Endothelial cell of umbilical vein (primary cell): ENCODE data around the gene SEPTIN3. TPM values are rescaled to one million over a fixed set of nuclear protein-coding genes. Genes with fewer than 3 reads are reported as not detected.

Experiments used
- BruUV-seq: library from RNA; stranded (reverse); fragments of 400-500 nt; replicated peaks from 2 replicates; lab custom pipeline; 2021; lab: Mats Ljungman, UMichigan
- CTCF ChIA-PET: fragments of 300-600, 350-600 bp; sonication (Branson Sonifier 250); formaldehyde crosslinking; loops from one replicate; lab custom pipeline; 2021; ENCODE audit warnings: antibody characterized with exemption, inconsistent platforms; lab: Charles Lee
- POLR2A ChIA-PET: fragments of 300-600, 350-600 bp; sonication (Branson Sonifier 250); formaldehyde crosslinking; loops from one replicate; lab custom pipeline; 2021; ENCODE audit warnings: antibody characterized with exemption, inconsistent platforms; lab: Charles Lee
- DNase-seq: peaks from one replicate; pipeline ENCODE4 v3.0.0-alpha.2; 2011; ENCODE audit warnings: low read depth, low spot score
- FAIRE-seq: peaks from 2 replicates; lab custom pipeline; 2011; peaks lifted over from hg19 to GRCh38; lab: Jason Lieb, UNC
- H2AFZ ChIP-seq: 2 replicates; pipeline ENCODE4 v1.6.0; 2012; ENCODE audit warnings: low read depth, low read length, control low read depth, inconsistent platforms
- H3K27ac ChIP-seq: 2 replicates; pipeline ENCODE4 v1.5.1; 2011; ENCODE audit warnings: low read depth, mild to moderate bottlenecking, control low read depth, low read length, moderate library complexity; ENCODE audit not compliant: insufficient read depth
- H3K27me3 ChIP-seq, 2 experiments: 2 replicates each; pipeline versions ENCODE4 v1.6.0 to v1.6.1; 2011; ENCODE audit warnings: low read length in 2 of 2, mixed read lengths in 1 of 2; ENCODE audit not compliant: control insufficient read depth in 2 of 2, insufficient read depth in 2 of 2
- H3K36me3 ChIP-seq, 2 experiments: 2 replicates in 1 of 2; 3 replicates in 1 of 2; pipeline ENCODE4 v1.5.1; 2011; ENCODE audit warnings: low read length in 2 of 2, mild to moderate bottlenecking in 1 of 2, moderate library complexity in 1 of 2; ENCODE audit not compliant: control insufficient read depth in 2 of 2, insufficient read depth in 2 of 2; ENCODE audit errors: extremely low read depth in 1 of 2
- H3K4me1 ChIP-seq: 3 replicates; pipeline ENCODE4 v1.5.1; 2011; ENCODE audit warnings: mild to moderate bottlenecking, low read length; ENCODE audit not compliant: control insufficient read depth, insufficient read depth; ENCODE audit errors: extremely low read depth
- H3K4me2 ChIP-seq: 2 replicates; pipeline ENCODE4 v1.6.1; 2011; ENCODE audit warnings: low read length, control low read depth, mixed read lengths; ENCODE audit not compliant: insufficient read depth
- H3K4me3 ChIP-seq, 3 experiments: fragments of 200-600 bp in 1 of 3; sonication (generic), shearing (Covaris generic) in 1 of 3; replicated peaks in 1 of 3; 2 replicates each; pipeline ENCODE4 v1.5.1; 2011 to 2016; ENCODE audit warnings: control low read depth in 3 of 3, low read length in 3 of 3, mild to moderate bottlenecking in 2 of 3, inconsistent platforms in 1 of 3, low read depth in 1 of 3, moderate library complexity in 1 of 3; ENCODE audit not compliant: insufficient read depth in 1 of 3
- H3K79me2 ChIP-seq: 2 replicates; pipeline ENCODE4 v1.6.0; 2012; ENCODE audit warnings: low read length, inconsistent platforms; ENCODE audit not compliant: control insufficient read depth, insufficient read depth
- H3K9ac ChIP-seq: replicated peaks from 2 replicates; pipeline ENCODE3; 2011; ENCODE audit warnings: low read length, control low read depth; ENCODE audit not compliant: insufficient read depth; ENCODE audit errors: extremely low read depth
- H3K9me1 ChIP-seq: replicated peaks from 3 replicates; pipeline ENCODE4 v1.6.0; 2011; ENCODE audit warnings: mild to moderate bottlenecking, low read length; ENCODE audit not compliant: control insufficient read depth, insufficient read depth; ENCODE audit errors: extremely low read depth
- H3K9me3 ChIP-seq: replicated peaks from 2 replicates; pipeline ENCODE4 v1.5.1; 2012; ENCODE audit warnings: low read length, inconsistent platforms; ENCODE audit not compliant: control insufficient read depth, insufficient read depth
- H4K20me1 ChIP-seq: replicated peaks from 2 replicates; pipeline ENCODE3; 2011; ENCODE audit warnings: mild to moderate bottlenecking, low read length; ENCODE audit not compliant: control insufficient read depth, insufficient read depth; ENCODE audit errors: extremely low read depth
- CTCF ChIP-seq, 2 donors: IDR thresholded peaks; 1 replicate in 1 of 2; 2 replicates in 1 of 2; pipeline ENCODE4 v1.5.1; 2011; ENCODE audit warnings: low read length in 2 of 2, mild to moderate bottlenecking in 2 of 2, moderate library complexity in 2 of 2, control low read depth in 1 of 2, inconsistent platforms in 1 of 2, low read depth in 1 of 2; ENCODE audit not compliant: insufficient read depth in 1 of 2; ENCODE audit errors: extremely low read depth in 1 of 2
- EZH2 ChIP-seq: IDR thresholded peaks from 2 replicates; pipeline ENCODE4 v1.6.1; 2012; ENCODE audit warnings: borderline replicate concordance, low read depth, mild to moderate bottlenecking, moderate library complexity, low read length, inconsistent platforms; ENCODE audit not compliant: severe bottlenecking
- FOS ChIP-seq: IDR thresholded peaks from 2 replicates; pipeline ENCODE4 v1.6.1; 2011; ENCODE audit warnings: mild to moderate bottlenecking, low read length, moderate library complexity, borderline replicate concordance; ENCODE audit not compliant: insufficient read depth
- GATA2 ChIP-seq: IDR thresholded peaks from 2 replicates; pipeline ENCODE4 v1.7.0; 2011; ENCODE audit warnings: low read depth, mild to moderate bottlenecking, moderate library complexity, mixed read lengths, low read length; ENCODE audit not compliant: insufficient read length, insufficient read depth
- JUN ChIP-seq: IDR thresholded peaks from 2 replicates; pipeline ENCODE4 v1.6.1; 2011; ENCODE audit warnings: borderline replicate concordance, low read depth; ENCODE audit not compliant: insufficient read length, insufficient read depth
- MYC ChIP-seq: IDR thresholded peaks from one replicate; pipeline ENCODE4 v1.6.1; 2011; ENCODE audit warnings: mild to moderate bottlenecking, low read depth, low read length
- POLR2A ChIP-seq: IDR thresholded peaks from 2 replicates; pipeline ENCODE4 v1.6.1; 2012; ENCODE audit warnings: low read depth, mild to moderate bottlenecking, control low read depth, low read length
- POLR2AphosphoS5 ChIP-seq: IDR thresholded peaks from 2 replicates; pipeline ENCODE4 v1.6.1; 2012; ENCODE audit warnings: low read depth, mild to moderate bottlenecking, control low read depth, low read length, moderate library complexity; ENCODE audit not compliant: insufficient read depth
- dilution Hi-C: fragments of 300-500 bp; cut with MboI; formaldehyde crosslinking; loops from one replicate; pipeline ENCODE4 v1.15.0; 2019; ENCODE audit warnings: low sequenced_read_pairs; ENCODE audit not compliant: extremely low pct_ligation_motif_present
- intact Hi-C: fragments of 100-400 bp; cut with micrococcal nuclease; formaldehyde crosslinking; loops from one replicate; pipeline ENCODE4 v1.10.0; 2022
- polyA plus RNA-seq, 4 experiments: library from polyadenylated mRNA; depleted of rRNA in 3 of 4; stranded (reverse) in 3 of 4; unstranded in 1 of 4; fragments of >200 nt; gene quantifications; 2 replicates each; pipeline versions ENCODE4 v1.2.1 to v1.2.3, GENCODE V29; 2011 to 2012; ENCODE audit warnings: missing spikeins in 1 of 4
- total RNA-seq: library from RNA; stranded (reverse); gene quantifications from 2 replicates; pipeline ENCODE4 v1.2.3, GENCODE V29; 2021
- TF ChIP-seq, protein P1 (sequence below): IDR thresholded peaks from 2 replicates; pipeline ENCODE4 v1.6.1; 2011; ENCODE audit not compliant: insufficient read depth, insufficient read length

Gene SEPTIN3
- total and polyA plus RNA-seq, 2 donors (not counting 3 experiments of a cell fraction or from before 2014, with no cell fraction given), result 0.08 to 0.18 TPM

DNA sequence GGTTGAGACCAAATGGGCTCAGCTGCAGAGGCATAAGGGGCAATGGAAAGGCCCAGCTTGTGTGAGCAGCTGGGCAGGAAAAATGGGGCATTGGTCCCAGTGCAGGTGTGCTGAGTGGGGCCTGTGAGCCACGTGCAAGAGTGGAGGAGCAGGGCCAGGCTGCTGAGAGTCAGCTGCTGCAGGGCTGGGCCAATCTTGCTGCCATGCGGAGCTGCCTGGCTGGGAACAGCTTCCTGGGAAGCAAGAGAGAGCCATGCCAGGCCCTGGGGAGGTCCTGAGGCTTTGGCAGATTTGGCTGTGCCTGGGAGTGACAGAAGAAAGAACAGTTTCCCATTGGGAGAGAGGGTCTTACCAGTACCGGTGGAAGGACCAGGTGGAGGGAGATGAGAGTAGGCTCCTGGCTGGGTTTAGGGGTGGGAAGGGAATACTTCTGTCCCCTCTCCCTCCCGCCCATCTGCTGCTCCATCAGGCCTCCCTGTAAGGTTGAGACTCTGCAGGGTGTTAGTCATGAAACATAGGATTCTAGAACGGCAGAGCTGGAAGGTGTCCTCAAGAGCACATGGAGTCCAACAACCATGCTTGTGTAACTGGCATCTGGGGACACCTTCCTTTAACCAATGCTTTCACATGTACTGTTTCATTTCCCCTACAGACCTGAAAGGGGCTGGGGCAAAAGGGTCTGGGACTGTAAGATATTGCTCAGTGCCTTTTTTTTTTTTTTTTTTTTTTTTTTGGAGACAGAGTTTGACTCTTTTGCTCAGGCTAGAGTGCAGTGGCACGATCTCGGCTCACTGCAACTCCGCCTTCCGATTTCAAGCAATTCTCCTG, 10.4 kb downstream of the SEPTIN3 start:
- BruUV-seq, result no TSS peak
- H3K4me3 ChIP-seq, result no peak overlapping the region
- dilution Hi-C loops, result no loop called here
- TF ChIP-seq, protein P1, sequence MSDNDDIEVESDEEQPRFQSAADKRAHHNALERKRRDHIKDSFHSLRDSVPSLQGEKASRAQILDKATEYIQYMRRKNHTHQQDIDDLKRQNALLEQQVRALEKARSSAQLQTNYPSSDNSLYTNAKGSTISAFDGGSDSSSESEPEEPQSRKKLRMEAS, result no peak
- no peak for TF ChIP-seq CTCF (IDR thresholded peaks at IDR 0.05; ENCODE audit: extremely low read depth in 1 of 2, insufficient read depth in 1 of 2, low read depth in 1 of 2, low read length in 2 of 2)
- no peak for TF ChIP-seq POLR2AphosphoS5
- no peak for TF ChIP-seq FOS
- TF ChIP-seq EZH2, result no peak
- no peak for TF ChIP-seq GATA2
- no peak for TF ChIP-seq JUN
- TF ChIP-seq MYC, result no peak
- TF ChIP-seq POLR2A, result no peak
- intact Hi-C loops, result no loop called here
- no peaks in the 10 kb centered on the region for H4K20me1 ChIP-seq
- peaks cover 3% of the 10 kb centered on the region for H3K4me1 ChIP-seq
- H3K9me1 ChIP-seq, result no peaks in the 10 kb centered on the region
- no peaks in the 10 kb centered on the region for H3K36me3 ChIP-seq
- peaks cover 24 to 31% of the 10 kb centered on the region in 2 experiments for H3K27me3 ChIP-seq
- ChIA-PET POLR2A (no interaction called here), CTCF (interaction anchor here (1.5 kb wide), 1 partner anchor 8 kb away, joined by 3 read pairs; no protein-coding TSS in a partner anchor)
- no peak overlapping the region for H3K9ac ChIP-seq
- H3K79me2 ChIP-seq, result no peaks in the 10 kb centered on the region
- H3K27ac ChIP-seq, result no peak overlapping the region
- H3K4me2 ChIP-seq, result no peak overlapping the region
- FAIRE-seq, result no peak
- no peak overlapping the region for H2AFZ ChIP-seq
- no peak for DNase-seq
- H3K9me3 ChIP-seq, result no peaks in the 10 kb centered on the region
